Brain microvascular endothelial cell (primary cell): Measurements from ENCODE around the gene HDAC9.

Experiments used
- DNase-seq: peaks from one replicate; pipeline ENCODE4 v3.0.0-alpha.2; 2020
- H3K27ac ChIP-seq: fragments of 250-450 bp; sonication (Bioruptor Pico); 2 replicates; pipeline ENCODE4 v1.5.1; 2020; ENCODE audit warnings: mild to moderate bottlenecking, moderate library complexity
- H3K27me3 ChIP-seq: fragments of 250-450 bp; sonication (Bioruptor Pico); replicated peaks from 2 replicates; pipeline ENCODE4 v1.5.1; 2020; ENCODE audit warnings: mild to moderate bottlenecking
- H3K36me3 ChIP-seq: fragments of 250-450 bp; sonication (Bioruptor Pico); replicated peaks from 2 replicates; pipeline ENCODE4 v1.5.1; 2020; ENCODE audit warnings: mild to moderate bottlenecking
- H3K4me3 ChIP-seq: 2 replicates; pipeline ENCODE4 v1.5.1; 2011; ENCODE audit warnings: low read depth, mild to moderate bottlenecking, control low read depth, low read length, moderate library complexity
- CTCF ChIP-seq: IDR thresholded peaks from 2 replicates; pipeline ENCODE4 v1.5.1; 2011; ENCODE audit warnings: low read depth, mild to moderate bottlenecking, moderate library complexity, low read length, control low read depth, inconsistent platforms; ENCODE audit errors: missing control alignments
- in situ Hi-C: cut with HindIII; loops from 2 replicates; pipeline ENCODE4 v1.10.0; 2017; ENCODE audit warnings: low sequenced_read_pairs, low pct_ligation_motif_present

HDAC9 gene

GRCh38 chr7:18553605-18554003 is 58.1 kb downstream of the HDAC9 start:
- TF ChIP-seq CTCF: no peak
- H3K27ac ChIP-seq: no peak overlapping the region

GRCh38 chr7:18555120-18555519 is 59.6 kb downstream of the HDAC9 start:
- H3K27ac ChIP-seq: no peak overlapping the region
- H3K27me3 ChIP-seq: no peaks in the 10 kb centered on the region
- no peak for TF ChIP-seq CTCF
- no peak overlapping the region for H3K4me3 ChIP-seq
- in situ Hi-C loops: no loop called here
- DNase-seq: no peak
- no peaks in the 10 kb centered on the region for H3K36me3 ChIP-seq

More at GRCh38 chr7:18553605-18554003, 58.1 kb downstream of the HDAC9 start:
- Histone ChIP-seq H3K27me3 (no peaks in the 10 kb centered on the region), H3K36me3 (no peaks in the 10 kb centered on the region), H3K4me3 (no peak overlapping the region)
- DNase-seq: no peak
- in situ Hi-C loops: no loop called here

GRCh38 chr7:18555968-18556367 is 60.4 kb downstream of the HDAC9 start:
- Histone ChIP-seq H3K36me3 (no peaks in the 10 kb centered on the region), H3K4me3 (no peak overlapping the region), H3K27me3 (no peaks in the 10 kb centered on the region), H3K27ac (no peak overlapping the region)
- in situ Hi-C loops: no loop called here
- no peak for DNase-seq
- TF ChIP-seq CTCF: no peak

- no peak for DNase-seq
- no peak overlapping the region for H3K27ac ChIP-seq
- in situ Hi-C loops: no loop called here
- H3K4me3 ChIP-seq: no peak overlapping the region
- TF ChIP-seq CTCF: no peak
- H3K27me3 ChIP-seq: no peaks in the 10 kb centered on the region
- no peaks in the 10 kb centered on the region for H3K36me3 ChIP-seq
These were observed 63.0 kb downstream of the HDAC9 start for GRCh38 chr7:18558503-18558902.

- no peak overlapping the region for H3K4me3 ChIP-seq
- H3K27me3 ChIP-seq: no peaks in the 10 kb centered on the region
- no peaks in the 10 kb centered on the region for H3K36me3 ChIP-seq
- no peak for TF ChIP-seq CTCF
- no peak for DNase-seq
- no peak overlapping the region for H3K27ac ChIP-seq
- in situ Hi-C loops: no loop called here
These were observed 63.4 kb downstream of the HDAC9 start for GRCh38 chr7:18558910-18559309.

- Histone ChIP-seq H3K27me3 (no peaks in the 10 kb centered on the region), H3K36me3 (no peaks in the 10 kb centered on the region), H3K4me3 (no peak overlapping the region), H3K27ac (no peak overlapping the region)
- DNase-seq: no peak
- TF ChIP-seq CTCF: no peak
- in situ Hi-C loops: no loop called here
These were observed 64.2 kb downstream of the HDAC9 start for GRCh38 chr7:18559756-18560155.
